Measurements from ENCODE around the gene LRRC38. TPM values are rescaled to one million over a fixed set of nuclear protein-coding genes. Genes with fewer than 3 reads are reported as not detected.

LRRC38 gene
- total RNA-seq, 1 experiment from 2014 or later, result not detected

DNA sequence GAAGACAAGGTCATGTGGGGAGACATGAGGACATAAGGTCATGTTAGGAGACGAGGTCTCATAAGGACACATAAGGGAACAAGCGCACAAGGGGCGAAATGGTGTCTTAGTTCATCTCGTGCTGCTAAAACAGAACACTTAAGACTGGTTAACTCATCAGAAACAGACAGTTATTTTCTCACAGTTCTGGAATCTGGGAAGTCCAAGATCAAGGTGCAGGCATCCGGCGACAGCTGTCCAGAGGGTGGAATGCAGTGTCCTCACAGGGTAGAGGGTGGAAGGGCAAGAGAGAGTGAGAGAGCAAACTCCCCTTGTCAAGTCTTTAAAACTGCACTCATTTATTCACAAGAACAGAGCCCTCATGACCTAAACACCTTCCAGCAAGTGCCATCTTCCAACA, 35.2 kb upstream of the LRRC38 start:
- DNase-seq (ENCODE audit: low read depth, low spot score), result no peak
- no peaks in the 10 kb centered on the region for H3K79me2 ChIP-seq (ENCODE audit: insufficient read depth, low read length)
- H3K4me1 ChIP-seq (ENCODE audit: control insufficient read depth in 1 of 2, insufficient read depth in 2 of 2, low read length in 2 of 2), result 0 out of 4 replicates have a peak, but pooled peaks cover 0 to 3% of the 10 kb centered on the region in 2 experiments
- ChIA-PET POLR2A (no interaction called here), CTCF (no interaction called here), RAD21 (ENCODE audit: low non-redundant PET in 1 of 2, low total read pairs in 2 of 2, uncharacterized antibody in 2 of 2, unreplicated experiment in 2 of 2) (no interaction called here)
- H3K27me3 ChIP-seq (ENCODE audit: insufficient read depth, low read length), result peaks cover 4% of the 10 kb centered on the region
- intact Hi-C loops (cut with micrococcal nuclease), result no loop called here
- no peak for TF ChIP-seq POLR2AphosphoS5 (IDR thresholded peaks at IDR 0.05; ENCODE audit: low read depth, low read length)
- TF ChIP-seq SIN3A (IDR thresholded peaks at IDR 0.05; ENCODE audit: low read depth), result no peak
- TF ChIP-seq ELF1 (IDR thresholded peaks at IDR 0.05; ENCODE audit: borderline replicate concordance, low read depth), result no peak
- TF ChIP-seq FOSL1 (IDR thresholded peaks at IDR 0.05; ENCODE audit: low read depth), result no peak
- TF ChIP-seq EGR1 (IDR thresholded peaks at IDR 0.05; ENCODE audit: low read depth), result no peak
- no peak for TF ChIP-seq RAD21 (IDR thresholded peaks at IDR 0.05; ENCODE audit: low read depth)
- TF ChIP-seq EZH2phosphoT487 (IDR thresholded peaks at IDR 0.05; ENCODE audit: borderline replicate concordance), result no peak
- TF ChIP-seq CEBPB (IDR thresholded peaks at IDR 0.05; ENCODE audit: low read depth), result no peak
- no peak for TF ChIP-seq SP1 (IDR thresholded peaks at IDR 0.05; ENCODE audit: low read depth)
- TF ChIP-seq TCF7L2 (IDR thresholded peaks at IDR 0.05; ENCODE audit: borderline replicate concordance, extremely low read depth, insufficient read depth, insufficient read length), result no peak
- no peak for TF ChIP-seq MAX (IDR thresholded peaks at IDR 0.05)
- TF ChIP-seq, protein P1, sequence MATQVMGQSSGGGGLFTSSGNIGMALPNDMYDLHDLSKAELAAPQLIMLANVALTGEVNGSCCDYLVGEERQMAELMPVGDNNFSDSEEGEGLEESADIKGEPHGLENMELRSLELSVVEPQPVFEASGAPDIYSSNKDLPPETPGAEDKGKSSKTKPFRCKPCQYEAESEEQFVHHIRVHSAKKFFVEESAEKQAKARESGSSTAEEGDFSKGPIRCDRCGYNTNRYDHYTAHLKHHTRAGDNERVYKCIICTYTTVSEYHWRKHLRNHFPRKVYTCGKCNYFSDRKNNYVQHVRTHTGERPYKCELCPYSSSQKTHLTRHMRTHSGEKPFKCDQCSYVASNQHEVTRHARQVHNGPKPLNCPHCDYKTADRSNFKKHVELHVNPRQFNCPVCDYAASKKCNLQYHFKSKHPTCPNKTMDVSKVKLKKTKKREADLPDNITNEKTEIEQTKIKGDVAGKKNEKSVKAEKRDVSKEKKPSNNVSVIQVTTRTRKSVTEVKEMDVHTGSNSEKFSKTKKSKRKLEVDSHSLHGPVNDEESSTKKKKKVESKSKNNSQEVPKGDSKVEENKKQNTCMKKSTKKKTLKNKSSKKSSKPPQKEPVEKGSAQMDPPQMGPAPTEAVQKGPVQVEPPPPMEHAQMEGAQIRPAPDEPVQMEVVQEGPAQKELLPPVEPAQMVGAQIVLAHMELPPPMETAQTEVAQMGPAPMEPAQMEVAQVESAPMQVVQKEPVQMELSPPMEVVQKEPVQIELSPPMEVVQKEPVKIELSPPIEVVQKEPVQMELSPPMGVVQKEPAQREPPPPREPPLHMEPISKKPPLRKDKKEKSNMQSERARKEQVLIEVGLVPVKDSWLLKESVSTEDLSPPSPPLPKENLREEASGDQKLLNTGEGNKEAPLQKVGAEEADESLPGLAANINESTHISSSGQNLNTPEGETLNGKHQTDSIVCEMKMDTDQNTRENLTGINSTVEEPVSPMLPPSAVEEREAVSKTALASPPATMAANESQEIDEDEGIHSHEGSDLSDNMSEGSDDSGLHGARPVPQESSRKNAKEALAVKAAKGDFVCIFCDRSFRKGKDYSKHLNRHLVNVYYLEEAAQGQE (IDR thresholded peaks at IDR 0.05; ENCODE audit: low read depth), result no peak
- no peak for TF ChIP-seq ZNF274 (IDR thresholded peaks at IDR 0.05; ENCODE audit: low read depth, low read length)
- TF ChIP-seq SRF (IDR thresholded peaks at IDR 0.05; ENCODE audit: low read depth), result no peak
- TF ChIP-seq, protein P2, sequence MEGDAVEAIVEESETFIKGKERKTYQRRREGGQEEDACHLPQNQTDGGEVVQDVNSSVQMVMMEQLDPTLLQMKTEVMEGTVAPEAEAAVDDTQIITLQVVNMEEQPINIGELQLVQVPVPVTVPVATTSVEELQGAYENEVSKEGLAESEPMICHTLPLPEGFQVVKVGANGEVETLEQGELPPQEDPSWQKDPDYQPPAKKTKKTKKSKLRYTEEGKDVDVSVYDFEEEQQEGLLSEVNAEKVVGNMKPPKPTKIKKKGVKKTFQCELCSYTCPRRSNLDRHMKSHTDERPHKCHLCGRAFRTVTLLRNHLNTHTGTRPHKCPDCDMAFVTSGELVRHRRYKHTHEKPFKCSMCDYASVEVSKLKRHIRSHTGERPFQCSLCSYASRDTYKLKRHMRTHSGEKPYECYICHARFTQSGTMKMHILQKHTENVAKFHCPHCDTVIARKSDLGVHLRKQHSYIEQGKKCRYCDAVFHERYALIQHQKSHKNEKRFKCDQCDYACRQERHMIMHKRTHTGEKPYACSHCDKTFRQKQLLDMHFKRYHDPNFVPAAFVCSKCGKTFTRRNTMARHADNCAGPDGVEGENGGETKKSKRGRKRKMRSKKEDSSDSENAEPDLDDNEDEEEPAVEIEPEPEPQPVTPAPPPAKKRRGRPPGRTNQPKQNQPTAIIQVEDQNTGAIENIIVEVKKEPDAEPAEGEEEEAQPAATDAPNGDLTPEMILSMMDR (IDR thresholded peaks at IDR 0.05 in 2 of 3, conservative IDR thresholded peaks at IDR 0.05 in 1 of 3; ENCODE audit: borderline replicate concordance in 1 of 3, insufficient read depth in 1 of 3, low read depth in 2 of 3, low read length in 2 of 3), result no peak
- no peak for TF ChIP-seq ZFX (IDR thresholded peaks at IDR 0.05)
- TF ChIP-seq, protein P3, sequence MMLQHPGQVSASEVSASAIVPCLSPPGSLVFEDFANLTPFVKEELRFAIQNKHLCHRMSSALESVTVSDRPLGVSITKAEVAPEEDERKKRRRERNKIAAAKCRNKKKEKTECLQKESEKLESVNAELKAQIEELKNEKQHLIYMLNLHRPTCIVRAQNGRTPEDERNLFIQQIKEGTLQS (IDR thresholded peaks at IDR 0.05), result no peak
- no peaks in the 10 kb centered on the region for H3K9me3 ChIP-seq (ENCODE audit: control insufficient read depth in 1 of 2, insufficient read depth in 1 of 2, low read depth in 1 of 2, low read length in 2 of 2)
- no peaks in the 10 kb centered on the region for H3K36me3 ChIP-seq (ENCODE audit: control insufficient read depth in 1 of 2, insufficient read depth in 2 of 2, low read length in 2 of 2)
- no peak overlapping the region for H3K4me3 ChIP-seq (replicated peaks in 1 of 2; ENCODE audit: low read depth in 1 of 2, low read length in 2 of 2)
- no peaks in the 10 kb centered on the region for H3K9me2 ChIP-seq (ENCODE audit: insufficient read depth)
- H3K4me2 ChIP-seq (ENCODE audit: low read length), result no peak overlapping the region
- H2AFZ ChIP-seq (ENCODE audit: low read depth, low read length, poor library complexity, severe bottlenecking), result no peak overlapping the region
- ATAC-seq, result no peak
- no peak overlapping the region for H3K9ac ChIP-seq (ENCODE audit: low read length)
- H4K20me1 ChIP-seq (ENCODE audit: insufficient read depth), result no peaks in the 10 kb centered on the region
- H3K27ac ChIP-seq (ENCODE audit: low read depth, low read length), result no peak overlapping the region
- no TSS peak for BruUV-seq (replicated peaks)
